ENCODE results near the gene FGF12. TPM values are rescaled to one million over a fixed set of nuclear protein-coding genes. Genes with fewer than 3 reads are reported as not detected.
A peak's percentile ranks its signal among the peaks of the same experiment; 100 is the strongest.

FGF12 gene
- total RNA-seq, 4 donors from 2014 or later = 0.32 to 0.55 TPM; not detected in 2

- 0 to 7% methylated on average over 1 to 66 of the region's 74 CpGs for WGBS, 2 donors (ENCODE audit: low coverage in 1 of 2)
Observed at GRCh38 chr3:192514754-192515663, 212.3 kb downstream of the FGF12 start.

GRCh38 chr3:192514081-192514753, 213.1 kb downstream of the FGF12 start:
- Histone ChIP-seq H3K36me3 (no peaks in the 10 kb centered on the region), H3K4me1 (peaks cover 0 to 17% (median 15%) of the 10 kb centered on the region in 4 donors), H3K27ac (no peak overlapping the region), H3K4me3 (peak overlapping the region in 3 of 4 donors; percentile 26 to 43 (median 35)), H3K9me3 (no peaks in the 10 kb centered on the region), H3K27me3 (peaks cover 49% of the 10 kb centered on the region)
- TF ChIP-seq POLR2AphosphoS5 (IDR thresholded peaks at IDR 0.05) (no peak), CTCF (IDR thresholded peaks at IDR 0.05) (no peak), POLR2A (IDR thresholded peaks at IDR 0.05) (no peak), EP300 (IDR thresholded peaks at IDR 0.05; ENCODE audit: low read depth) (no peak)
- DNase-seq = no peak
- in situ Hi-C loops (cut with MboI; ENCODE audit: low pct_ligation_motif_present in 1 of 4, low pct_unique_long_range_greater_than_20kb in 1 of 4, low sequenced_read_pairs in 3 of 4) = no loop called here
- intact Hi-C loops (cut with DNase I; ENCODE audit: low total_unique reads) = no loop called here
- 3 to 10% methylated on average over 8 to 39 of the region's 39 CpGs for WGBS, 2 donors (ENCODE audit: low coverage in 1 of 2)

More at GRCh38 chr3:192514754-192515663, 212.3 kb downstream of the FGF12 start:
- no peak overlapping the region for H3K27ac ChIP-seq
- intact Hi-C loops (cut with DNase I; ENCODE audit: low total_unique reads) (no loop called here), in situ Hi-C loops (cut with MboI; ENCODE audit: low pct_ligation_motif_present in 1 of 4, low pct_unique_long_range_greater_than_20kb in 1 of 4, low sequenced_read_pairs in 3 of 4) (no loop called here)
- TF ChIP-seq POLR2AphosphoS5 (IDR thresholded peaks at IDR 0.05) (no peak), CTCF (IDR thresholded peaks at IDR 0.05) (no peak)
- peak; percentile 9 for DNase-seq
- peaks cover 0 to 17% (median 15%) of the 10 kb centered on the region in 4 donors for H3K4me1 ChIP-seq
- H3K4me3 ChIP-seq = peak overlapping the region in 3 of 4 donors; percentile 26 to 43 (median 35)
- no peaks in the 10 kb centered on the region for H3K36me3 ChIP-seq
- no peaks in the 10 kb centered on the region for H3K9me3 ChIP-seq
- peaks cover 49% of the 10 kb centered on the region for H3K27me3 ChIP-seq

GRCh38 chr3:192505731-192506130, 221.6 kb downstream of the FGF12 start:
- H3K4me3 ChIP-seq = no peak overlapping the region
- TF ChIP-seq POLR2A (IDR thresholded peaks at IDR 0.05) (no peak), POLR2AphosphoS5 (IDR thresholded peaks at IDR 0.05) (no peak), EP300 (IDR thresholded peaks at IDR 0.05; ENCODE audit: low read depth) (no peak), CTCF (IDR thresholded peaks at IDR 0.05) (no peak)
- WGBS, 2 donors (ENCODE audit: low coverage in 1 of 2) = 80 to 85% methylated on average over 5 to 6 of the region's 6 CpGs
- H3K9me3 ChIP-seq = no peaks in the 10 kb centered on the region
- H3K36me3 ChIP-seq = no peaks in the 10 kb centered on the region
- intact Hi-C loops (cut with DNase I; ENCODE audit: low total_unique reads) = no loop called here
- no peak for DNase-seq
- no peaks in the 10 kb centered on the region for H3K4me1 ChIP-seq
- no peaks in the 10 kb centered on the region for H3K27me3 ChIP-seq
- no peak overlapping the region for H3K27ac ChIP-seq
- in situ Hi-C loops (cut with MboI; ENCODE audit: low pct_ligation_motif_present in 1 of 4, low pct_unique_long_range_greater_than_20kb in 1 of 4, low sequenced_read_pairs in 3 of 4) = no loop called here

GRCh38 chr3:192501401-192501800, 225.9 kb downstream of the FGF12 start:
- no peak overlapping the region for H3K27ac ChIP-seq
- intact Hi-C loops (cut with DNase I; ENCODE audit: low total_unique reads) = no loop called here
- H3K27me3 ChIP-seq = no peaks in the 10 kb centered on the region
- H3K9me3 ChIP-seq = no peaks in the 10 kb centered on the region
- DNase-seq = no peak
- in situ Hi-C loops (cut with MboI; ENCODE audit: low pct_ligation_motif_present in 1 of 4, low pct_unique_long_range_greater_than_20kb in 1 of 4, low sequenced_read_pairs in 3 of 4) = no loop called here
- no peak for TF ChIP-seq CTCF (IDR thresholded peaks at IDR 0.05)
- no peak for TF ChIP-seq EP300 (IDR thresholded peaks at IDR 0.05; ENCODE audit: low read depth)
- no peak for TF ChIP-seq POLR2AphosphoS5 (IDR thresholded peaks at IDR 0.05)
- no peak for TF ChIP-seq POLR2A (IDR thresholded peaks at IDR 0.05)
- no peaks in the 10 kb centered on the region for H3K36me3 ChIP-seq
- H3K4me1 ChIP-seq = no peaks in the 10 kb centered on the region
- H3K4me3 ChIP-seq = no peak overlapping the region
- WGBS, 2 donors (ENCODE audit: low coverage in 1 of 2) = 73 to 75% methylated on average over 2 to 3 of the region's 3 CpGs
